ENCODE data around the gene CLDN10.

CLDN10 gene

DNA sequence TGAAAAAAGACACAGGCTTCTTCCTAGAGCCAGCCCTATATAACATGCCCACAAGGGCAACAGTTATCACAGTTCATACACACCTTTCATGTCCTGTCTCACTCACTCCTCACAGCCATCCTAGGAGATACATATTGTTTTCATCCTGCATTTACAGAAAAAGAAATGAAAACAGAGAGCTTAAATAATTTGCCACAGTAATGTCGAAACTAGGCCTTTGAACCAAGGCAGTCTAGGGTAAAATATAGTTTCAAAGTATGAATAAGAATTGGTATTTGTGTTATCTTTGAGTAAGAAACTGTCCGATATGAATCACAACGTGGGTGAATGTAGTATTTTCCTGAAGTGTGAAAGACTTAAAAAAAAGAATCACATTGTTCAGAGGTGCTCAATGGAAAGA is 26.8 kb downstream of the CLDN10 start:
- H2AFZ ChIP-seq (ENCODE audit: low read depth, low read length), result no peak overlapping the region
- peak; percentile 78; the same call in 1 of the 2 replicates for TF ChIP-seq EZH2phosphoT487 (IDR thresholded peaks at IDR 0.05; ENCODE audit: low read depth)
- TF ChIP-seq, protein P1, sequence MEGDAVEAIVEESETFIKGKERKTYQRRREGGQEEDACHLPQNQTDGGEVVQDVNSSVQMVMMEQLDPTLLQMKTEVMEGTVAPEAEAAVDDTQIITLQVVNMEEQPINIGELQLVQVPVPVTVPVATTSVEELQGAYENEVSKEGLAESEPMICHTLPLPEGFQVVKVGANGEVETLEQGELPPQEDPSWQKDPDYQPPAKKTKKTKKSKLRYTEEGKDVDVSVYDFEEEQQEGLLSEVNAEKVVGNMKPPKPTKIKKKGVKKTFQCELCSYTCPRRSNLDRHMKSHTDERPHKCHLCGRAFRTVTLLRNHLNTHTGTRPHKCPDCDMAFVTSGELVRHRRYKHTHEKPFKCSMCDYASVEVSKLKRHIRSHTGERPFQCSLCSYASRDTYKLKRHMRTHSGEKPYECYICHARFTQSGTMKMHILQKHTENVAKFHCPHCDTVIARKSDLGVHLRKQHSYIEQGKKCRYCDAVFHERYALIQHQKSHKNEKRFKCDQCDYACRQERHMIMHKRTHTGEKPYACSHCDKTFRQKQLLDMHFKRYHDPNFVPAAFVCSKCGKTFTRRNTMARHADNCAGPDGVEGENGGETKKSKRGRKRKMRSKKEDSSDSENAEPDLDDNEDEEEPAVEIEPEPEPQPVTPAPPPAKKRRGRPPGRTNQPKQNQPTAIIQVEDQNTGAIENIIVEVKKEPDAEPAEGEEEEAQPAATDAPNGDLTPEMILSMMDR (IDR thresholded peaks at IDR 0.05; ENCODE audit: low read depth, low read length), result no peak

DNA sequence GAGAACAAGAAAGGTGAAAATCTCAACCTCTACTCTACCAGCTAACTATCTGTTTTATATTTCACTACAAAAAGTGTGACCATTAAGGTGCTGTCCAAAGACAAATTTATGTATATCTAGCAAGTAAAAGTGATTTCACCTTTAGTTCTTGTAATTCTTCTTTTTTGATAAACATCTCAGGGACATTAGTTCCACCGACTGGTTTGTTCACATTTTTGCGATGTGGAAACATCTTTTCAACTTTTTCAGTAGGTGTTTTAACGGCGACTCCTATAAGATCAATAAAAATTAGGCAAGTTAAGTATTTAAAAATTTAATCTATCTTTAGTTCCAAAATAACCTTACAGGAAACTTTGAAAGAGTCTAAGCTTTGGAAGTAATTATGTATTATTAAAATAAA is 33.3 kb downstream of the CLDN10 start:
- no peak overlapping the region for H3K27ac ChIP-seq (ENCODE audit: low read length)
- no peaks in the 10 kb centered on the region for H4K20me1 ChIP-seq (ENCODE audit: insufficient read depth, low read length)
- TF ChIP-seq, protein P1 (IDR thresholded peaks at IDR 0.05; ENCODE audit: low read depth, low read length), result no peak
- TF ChIP-seq EZH2phosphoT487 (IDR thresholded peaks at IDR 0.05; ENCODE audit: low read depth), result no peak
- no peaks in the 10 kb centered on the region for H3K9me3 ChIP-seq (ENCODE audit: insufficient read depth, low read length)
- no peaks in the 10 kb centered on the region for H3K36me3 ChIP-seq (replicated peaks; ENCODE audit: low read depth, low read length)
- no peak overlapping the region for H3K4me2 ChIP-seq (ENCODE audit: low read length)
- peaks cover 43% of the 10 kb centered on the region for H3K27me3 ChIP-seq (ENCODE audit: low read depth, low read length)
- no peak overlapping the region for H3K4me3 ChIP-seq (ENCODE audit: low read length)
- no peak overlapping the region for H2AFZ ChIP-seq (ENCODE audit: low read depth, low read length)
- H3K79me2 ChIP-seq (ENCODE audit: low read length), result no peaks in the 10 kb centered on the region
- no peaks in the 10 kb centered on the region for H3K4me1 ChIP-seq (ENCODE audit: low read length)
- no peak overlapping the region for H3K9ac ChIP-seq (ENCODE audit: low read length)

More for the DNA sequence above, 26.8 kb downstream of the CLDN10 start:
- no peaks in the 10 kb centered on the region for H4K20me1 ChIP-seq (ENCODE audit: insufficient read depth, low read length)
- H3K27me3 ChIP-seq (ENCODE audit: low read depth, low read length), result peaks cover 70% of the 10 kb centered on the region
- no peak overlapping the region for H3K9ac ChIP-seq (ENCODE audit: low read length)
- H3K4me3 ChIP-seq (ENCODE audit: low read length), result peak overlapping the region; percentile 11; the same call in 1 of the 2 replicates
- peak overlapping the region; percentile 53 for H3K4me2 ChIP-seq (ENCODE audit: low read length)
- no peaks in the 10 kb centered on the region for H3K36me3 ChIP-seq (replicated peaks; ENCODE audit: low read depth, low read length)
- H3K79me2 ChIP-seq (ENCODE audit: low read length), result no peaks in the 10 kb centered on the region
- H3K27ac ChIP-seq (ENCODE audit: low read length), result no peak overlapping the region
- H3K9me3 ChIP-seq (ENCODE audit: insufficient read depth, low read length), result no peaks in the 10 kb centered on the region
- H3K4me1 ChIP-seq (ENCODE audit: low read length), result peaks cover 24% of the 10 kb centered on the region

DNA sequence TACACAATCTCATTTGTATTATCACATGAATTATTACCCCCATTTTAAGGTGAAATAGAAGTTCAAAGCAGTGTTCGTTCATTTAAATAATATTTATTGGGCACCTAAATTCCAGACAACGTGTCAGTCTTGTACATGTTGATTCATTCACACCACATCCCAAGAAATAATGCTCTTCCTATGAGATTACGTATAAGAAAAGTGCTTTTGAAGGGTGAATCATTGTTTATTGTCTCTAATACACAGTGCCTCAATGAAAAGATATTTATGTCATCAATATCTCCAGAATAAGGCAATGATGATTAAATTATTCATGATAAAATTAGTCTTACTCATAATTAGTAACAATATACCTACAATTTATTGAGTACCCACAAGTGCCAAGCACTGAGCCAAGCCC is 35.6 kb downstream of the CLDN10 start:
- H3K4me3 ChIP-seq (ENCODE audit: low read length), result no peak overlapping the region
- peaks cover 33% of the 10 kb centered on the region for H3K27me3 ChIP-seq (ENCODE audit: low read depth, low read length)
- H4K20me1 ChIP-seq (ENCODE audit: insufficient read depth, low read length), result no peaks in the 10 kb centered on the region
- no peak overlapping the region for H2AFZ ChIP-seq (ENCODE audit: low read depth, low read length)
- no peaks in the 10 kb centered on the region for H3K9me3 ChIP-seq (ENCODE audit: insufficient read depth, low read length)
- H3K36me3 ChIP-seq (replicated peaks; ENCODE audit: low read depth, low read length), result no peaks in the 10 kb centered on the region
- TF ChIP-seq, protein P1 (IDR thresholded peaks at IDR 0.05; ENCODE audit: low read depth, low read length), result no peak
- H3K9ac ChIP-seq (ENCODE audit: low read length), result no peak overlapping the region
- no peak overlapping the region for H3K27ac ChIP-seq (ENCODE audit: low read length)
- H3K4me2 ChIP-seq (ENCODE audit: low read length), result no peak overlapping the region
- no peaks in the 10 kb centered on the region for H3K4me1 ChIP-seq (ENCODE audit: low read length)
- H3K79me2 ChIP-seq (ENCODE audit: low read length), result no peaks in the 10 kb centered on the region

DNA sequence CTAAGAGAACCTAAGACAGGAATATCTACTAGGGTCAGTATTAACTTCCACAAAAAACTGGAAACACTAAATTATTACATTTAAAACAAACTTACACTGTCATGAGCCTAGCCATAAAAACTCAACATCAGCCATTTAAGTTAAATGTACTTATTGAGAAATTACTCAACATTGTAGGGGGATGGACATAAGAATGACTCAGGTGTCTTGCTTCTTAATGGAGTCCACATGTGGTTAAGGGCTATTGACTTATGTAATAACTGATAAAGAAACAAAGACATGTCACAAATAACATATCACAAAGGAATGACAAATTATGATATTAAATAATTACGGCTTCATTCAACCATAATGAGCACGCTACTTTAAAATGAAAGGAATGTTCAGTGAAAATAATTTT is 36.2 kb downstream of the CLDN10 start:
- Histone ChIP-seq H3K27me3 (ENCODE audit: low read depth, low read length) (peaks cover 38% of the 10 kb centered on the region), H3K27ac (ENCODE audit: low read length) (no peak overlapping the region), H4K20me1 (ENCODE audit: insufficient read depth, low read length) (no peaks in the 10 kb centered on the region), H3K4me3 (ENCODE audit: low read length) (no peak overlapping the region), H3K4me2 (ENCODE audit: low read length) (no peak overlapping the region), H3K4me1 (ENCODE audit: low read length) (no peaks in the 10 kb centered on the region), H3K9me3 (ENCODE audit: insufficient read depth, low read length) (no peaks in the 10 kb centered on the region), H3K9ac (ENCODE audit: low read length) (no peak overlapping the region), H2AFZ (ENCODE audit: low read depth, low read length) (no peak overlapping the region), H3K79me2 (ENCODE audit: low read length) (no peaks in the 10 kb centered on the region), H3K36me3 (replicated peaks; ENCODE audit: low read depth, low read length) (no peaks in the 10 kb centered on the region)
- TF ChIP-seq EZH2phosphoT487 (IDR thresholded peaks at IDR 0.05; ENCODE audit: low read depth), result no peak
- TF ChIP-seq, protein P1 (IDR thresholded peaks at IDR 0.05; ENCODE audit: low read depth, low read length), result no peak

Data from OCI-LY3 (cell line).